22Rv1 (cell line): ENCODE measurements around the gene GPR21.

Experiments
- H3K27ac ChIP-seq: fragments of 450-650 bp; 2 replicates; pipeline ENCODE4 v1.5.1; 2017
- ZFX ChIP-seq: fragments of 450-650 bp; IDR thresholded peaks from 2 replicates; pipeline ENCODE4 v1.6.1; 2017; ENCODE audit warnings: antibody characterized with exemption, borderline replicate concordance
- TF ChIP-seq, protein P1 (sequence below): fragments of 450-650 bp; IDR thresholded peaks from 2 replicates; pipeline ENCODE4 v1.5.1; 2017; ENCODE audit warnings: mild to moderate bottlenecking

The GPR21 gene

DNA sequence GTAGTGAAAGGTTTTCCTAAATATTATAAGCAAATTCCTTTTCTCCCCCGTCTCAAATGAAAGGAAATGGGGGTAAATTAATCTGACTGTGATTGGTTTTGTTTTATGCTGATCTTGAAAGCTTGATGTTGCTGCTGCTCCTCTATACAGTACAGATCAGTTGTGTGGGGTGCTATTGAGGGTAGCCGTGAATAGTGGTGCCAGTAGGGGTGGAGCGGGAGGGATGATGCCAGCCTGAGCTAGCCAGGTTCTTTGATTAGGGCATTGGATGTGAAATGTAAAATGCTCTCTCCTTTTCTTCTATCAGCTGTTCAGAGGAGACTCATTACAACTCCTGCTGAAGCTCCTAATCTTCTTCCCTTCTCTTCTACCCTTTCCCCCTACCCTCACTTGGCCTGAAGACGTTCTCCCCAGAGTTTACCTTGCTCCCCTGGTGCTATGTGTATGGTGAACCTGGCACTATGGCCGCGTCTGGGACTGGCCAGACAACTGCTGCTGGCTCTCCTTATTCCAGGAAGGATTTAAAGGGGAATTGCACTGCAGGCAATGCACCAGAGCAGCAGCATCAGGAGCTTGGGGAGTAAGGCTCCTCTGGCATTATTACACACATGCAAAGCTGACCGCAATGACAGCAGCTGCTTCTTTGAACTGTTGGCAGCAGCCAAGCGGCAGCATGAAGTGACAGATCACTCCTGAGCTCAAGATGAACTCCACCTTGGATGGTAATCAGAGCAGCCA is 566 bp downstream of the GPR21 start:
- TF ChIP-seq ZFX: no peak
- TF ChIP-seq, protein P1, sequence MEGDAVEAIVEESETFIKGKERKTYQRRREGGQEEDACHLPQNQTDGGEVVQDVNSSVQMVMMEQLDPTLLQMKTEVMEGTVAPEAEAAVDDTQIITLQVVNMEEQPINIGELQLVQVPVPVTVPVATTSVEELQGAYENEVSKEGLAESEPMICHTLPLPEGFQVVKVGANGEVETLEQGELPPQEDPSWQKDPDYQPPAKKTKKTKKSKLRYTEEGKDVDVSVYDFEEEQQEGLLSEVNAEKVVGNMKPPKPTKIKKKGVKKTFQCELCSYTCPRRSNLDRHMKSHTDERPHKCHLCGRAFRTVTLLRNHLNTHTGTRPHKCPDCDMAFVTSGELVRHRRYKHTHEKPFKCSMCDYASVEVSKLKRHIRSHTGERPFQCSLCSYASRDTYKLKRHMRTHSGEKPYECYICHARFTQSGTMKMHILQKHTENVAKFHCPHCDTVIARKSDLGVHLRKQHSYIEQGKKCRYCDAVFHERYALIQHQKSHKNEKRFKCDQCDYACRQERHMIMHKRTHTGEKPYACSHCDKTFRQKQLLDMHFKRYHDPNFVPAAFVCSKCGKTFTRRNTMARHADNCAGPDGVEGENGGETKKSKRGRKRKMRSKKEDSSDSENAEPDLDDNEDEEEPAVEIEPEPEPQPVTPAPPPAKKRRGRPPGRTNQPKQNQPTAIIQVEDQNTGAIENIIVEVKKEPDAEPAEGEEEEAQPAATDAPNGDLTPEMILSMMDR: no peak
- H3K27ac ChIP-seq: no peak overlapping the region

DNA sequence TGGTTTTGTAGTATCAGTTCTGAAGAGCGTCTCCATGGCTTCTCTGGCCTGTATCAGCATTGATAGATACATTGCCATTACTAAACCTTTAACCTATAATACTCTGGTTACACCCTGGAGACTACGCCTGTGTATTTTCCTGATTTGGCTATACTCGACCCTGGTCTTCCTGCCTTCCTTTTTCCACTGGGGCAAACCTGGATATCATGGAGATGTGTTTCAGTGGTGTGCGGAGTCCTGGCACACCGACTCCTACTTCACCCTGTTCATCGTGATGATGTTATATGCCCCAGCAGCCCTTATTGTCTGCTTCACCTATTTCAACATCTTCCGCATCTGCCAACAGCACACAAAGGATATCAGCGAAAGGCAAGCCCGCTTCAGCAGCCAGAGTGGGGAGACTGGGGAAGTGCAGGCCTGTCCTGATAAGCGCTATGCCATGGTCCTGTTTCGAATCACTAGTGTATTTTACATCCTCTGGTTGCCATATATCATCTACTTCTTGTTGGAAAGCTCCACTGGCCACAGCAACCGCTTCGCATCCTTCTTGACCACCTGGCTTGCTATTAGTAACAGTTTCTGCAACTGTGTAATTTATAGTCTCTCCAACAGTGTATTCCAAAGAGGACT is 1.5 kb downstream of the GPR21 start:
- H3K27ac ChIP-seq: no peak overlapping the region
- TF ChIP-seq, protein P1: no peak
- no peak for TF ChIP-seq ZFX

DNA sequence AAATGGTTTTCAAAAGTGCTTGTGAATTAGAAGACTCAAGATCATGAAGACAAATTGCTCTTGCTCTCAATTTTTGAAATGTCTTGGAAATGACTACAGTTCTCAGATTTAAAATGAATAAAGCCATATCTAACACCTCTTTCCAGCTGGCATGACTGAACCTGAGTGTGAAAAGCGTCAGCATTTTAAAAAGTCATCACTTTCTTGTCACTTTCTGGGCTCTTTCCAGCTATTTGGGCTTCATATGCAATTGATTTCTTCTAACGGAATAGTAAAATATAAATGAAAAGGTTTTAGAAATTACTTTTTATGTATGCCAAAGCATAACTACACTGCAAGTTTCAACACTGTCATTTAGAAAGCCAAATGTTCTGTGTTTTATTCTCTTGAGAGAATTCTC is 2.3 kb downstream of the GPR21 start:
- no peak overlapping the region for H3K27ac ChIP-seq
- TF ChIP-seq, protein P1: no peak
- no peak for TF ChIP-seq ZFX

DNA sequence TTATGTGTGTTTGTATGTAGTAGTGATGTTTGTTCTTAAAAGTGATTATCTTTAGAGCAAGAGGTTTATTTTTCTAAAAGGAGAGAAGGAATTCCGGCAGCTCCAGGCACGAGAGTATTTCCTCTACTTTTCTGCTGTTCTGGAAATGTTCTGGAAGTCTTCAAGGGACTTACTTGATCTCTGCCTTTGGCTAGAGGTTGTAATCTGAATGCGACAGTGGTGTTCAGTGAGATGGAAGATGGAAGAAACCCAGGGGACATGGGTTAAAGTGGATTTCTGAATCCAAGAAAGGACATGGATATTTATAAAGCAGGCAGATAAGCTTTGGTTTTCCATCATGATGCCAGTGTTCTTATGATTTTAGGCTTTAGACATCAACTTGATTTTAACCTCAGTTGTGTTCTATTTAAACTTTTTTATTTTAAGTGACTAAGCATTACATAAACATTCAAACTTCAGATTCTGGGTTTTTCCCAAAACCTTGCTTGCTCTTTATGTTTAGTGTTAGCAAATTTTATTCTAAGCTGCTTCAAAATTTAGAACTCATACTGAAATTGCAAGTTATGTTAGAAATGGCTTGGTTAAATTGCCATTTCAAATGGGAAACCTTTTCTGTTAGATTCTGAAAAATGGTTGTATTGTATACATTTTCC is 3.6 kb downstream of the GPR21 start:
- H3K27ac ChIP-seq: no peak overlapping the region
- TF ChIP-seq, protein P1: no peak
- TF ChIP-seq ZFX: no peak

DNA sequence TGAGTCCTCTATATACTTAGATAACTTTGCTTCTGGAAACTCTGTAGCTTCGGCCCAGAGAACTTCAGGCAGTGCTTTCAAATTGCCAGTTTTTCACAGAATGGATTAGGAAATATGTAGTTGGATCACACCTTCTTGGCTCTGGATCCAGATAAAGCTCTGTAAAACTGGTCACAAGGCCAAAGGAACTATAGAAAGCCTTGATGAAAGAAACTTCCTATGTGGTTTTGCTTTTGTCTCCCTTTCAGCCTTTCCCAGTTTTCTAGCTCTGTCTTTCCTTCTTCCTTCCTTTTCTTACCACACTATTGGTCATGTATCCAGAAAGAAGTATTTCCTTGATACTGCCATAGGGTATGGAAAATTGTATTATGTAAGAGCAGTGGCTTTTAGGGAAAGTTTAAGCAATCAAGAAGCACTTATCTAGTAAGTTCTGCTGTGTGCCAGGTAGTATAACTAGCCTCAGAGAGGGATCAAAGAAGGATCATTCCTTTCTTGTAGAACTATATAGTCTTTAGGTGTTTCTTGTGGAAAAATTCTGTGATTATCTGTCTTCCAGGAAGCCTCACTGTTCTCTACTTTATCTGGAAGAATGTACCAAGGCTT is 6.3 kb downstream of the GPR21 start:
- TF ChIP-seq ZFX: no peak
- TF ChIP-seq, protein P1: no peak

DNA sequence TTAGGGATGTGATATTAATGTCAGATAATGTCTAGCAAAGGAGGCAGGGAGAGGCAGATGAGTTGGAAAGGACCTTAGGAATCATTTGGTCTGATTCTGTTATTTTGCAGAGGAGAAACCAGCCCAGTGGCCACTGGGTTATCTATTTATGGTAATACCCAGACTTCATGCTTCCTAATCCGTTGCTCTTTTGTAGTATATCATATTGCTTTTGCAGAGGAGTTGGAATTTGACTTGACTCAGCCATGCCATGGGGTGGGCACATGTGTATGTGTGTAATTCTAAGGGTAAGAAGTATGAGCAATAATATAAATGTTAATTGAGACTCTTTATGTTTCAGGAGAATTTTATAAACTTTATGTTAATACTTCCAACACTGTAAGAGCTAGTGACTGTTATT is 7.3 kb downstream of the GPR21 start:
- H3K27ac ChIP-seq: no peak overlapping the region
- TF ChIP-seq ZFX: no peak
- TF ChIP-seq, protein P1: no peak

More for the DNA sequence above, 6.3 kb downstream of the GPR21 start:
- H3K27ac ChIP-seq: no peak overlapping the region
